ENCODE results near the gene FLYWCH2.

GRCh38 chr16:2871926-2872325 lies 11.1 kb upstream of the FLYWCH2 start:
- TF ChIP-seq EZH2 (IDR thresholded peaks at IDR 0.05; ENCODE audit: low read depth, unreplicated experiment) (no peak), POLR2AphosphoS5 (IDR thresholded peaks at IDR 0.05; ENCODE audit: low read depth) (no peak)
- TF ChIP-seq, protein P1, sequence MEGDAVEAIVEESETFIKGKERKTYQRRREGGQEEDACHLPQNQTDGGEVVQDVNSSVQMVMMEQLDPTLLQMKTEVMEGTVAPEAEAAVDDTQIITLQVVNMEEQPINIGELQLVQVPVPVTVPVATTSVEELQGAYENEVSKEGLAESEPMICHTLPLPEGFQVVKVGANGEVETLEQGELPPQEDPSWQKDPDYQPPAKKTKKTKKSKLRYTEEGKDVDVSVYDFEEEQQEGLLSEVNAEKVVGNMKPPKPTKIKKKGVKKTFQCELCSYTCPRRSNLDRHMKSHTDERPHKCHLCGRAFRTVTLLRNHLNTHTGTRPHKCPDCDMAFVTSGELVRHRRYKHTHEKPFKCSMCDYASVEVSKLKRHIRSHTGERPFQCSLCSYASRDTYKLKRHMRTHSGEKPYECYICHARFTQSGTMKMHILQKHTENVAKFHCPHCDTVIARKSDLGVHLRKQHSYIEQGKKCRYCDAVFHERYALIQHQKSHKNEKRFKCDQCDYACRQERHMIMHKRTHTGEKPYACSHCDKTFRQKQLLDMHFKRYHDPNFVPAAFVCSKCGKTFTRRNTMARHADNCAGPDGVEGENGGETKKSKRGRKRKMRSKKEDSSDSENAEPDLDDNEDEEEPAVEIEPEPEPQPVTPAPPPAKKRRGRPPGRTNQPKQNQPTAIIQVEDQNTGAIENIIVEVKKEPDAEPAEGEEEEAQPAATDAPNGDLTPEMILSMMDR (conservative IDR thresholded peaks at IDR 0.05; ENCODE audit: low read depth in 2 of 2): no peak
- TF ChIP-seq, protein P2, sequence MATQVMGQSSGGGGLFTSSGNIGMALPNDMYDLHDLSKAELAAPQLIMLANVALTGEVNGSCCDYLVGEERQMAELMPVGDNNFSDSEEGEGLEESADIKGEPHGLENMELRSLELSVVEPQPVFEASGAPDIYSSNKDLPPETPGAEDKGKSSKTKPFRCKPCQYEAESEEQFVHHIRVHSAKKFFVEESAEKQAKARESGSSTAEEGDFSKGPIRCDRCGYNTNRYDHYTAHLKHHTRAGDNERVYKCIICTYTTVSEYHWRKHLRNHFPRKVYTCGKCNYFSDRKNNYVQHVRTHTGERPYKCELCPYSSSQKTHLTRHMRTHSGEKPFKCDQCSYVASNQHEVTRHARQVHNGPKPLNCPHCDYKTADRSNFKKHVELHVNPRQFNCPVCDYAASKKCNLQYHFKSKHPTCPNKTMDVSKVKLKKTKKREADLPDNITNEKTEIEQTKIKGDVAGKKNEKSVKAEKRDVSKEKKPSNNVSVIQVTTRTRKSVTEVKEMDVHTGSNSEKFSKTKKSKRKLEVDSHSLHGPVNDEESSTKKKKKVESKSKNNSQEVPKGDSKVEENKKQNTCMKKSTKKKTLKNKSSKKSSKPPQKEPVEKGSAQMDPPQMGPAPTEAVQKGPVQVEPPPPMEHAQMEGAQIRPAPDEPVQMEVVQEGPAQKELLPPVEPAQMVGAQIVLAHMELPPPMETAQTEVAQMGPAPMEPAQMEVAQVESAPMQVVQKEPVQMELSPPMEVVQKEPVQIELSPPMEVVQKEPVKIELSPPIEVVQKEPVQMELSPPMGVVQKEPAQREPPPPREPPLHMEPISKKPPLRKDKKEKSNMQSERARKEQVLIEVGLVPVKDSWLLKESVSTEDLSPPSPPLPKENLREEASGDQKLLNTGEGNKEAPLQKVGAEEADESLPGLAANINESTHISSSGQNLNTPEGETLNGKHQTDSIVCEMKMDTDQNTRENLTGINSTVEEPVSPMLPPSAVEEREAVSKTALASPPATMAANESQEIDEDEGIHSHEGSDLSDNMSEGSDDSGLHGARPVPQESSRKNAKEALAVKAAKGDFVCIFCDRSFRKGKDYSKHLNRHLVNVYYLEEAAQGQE (IDR thresholded peaks at IDR 0.05; ENCODE audit: unreplicated experiment): no peak
